Bone marrow (tissue), 2 donors: ENCODE measurements around the gene DFFA.
"Not testable (repeated sequence)": the region's sequence is repeated elsewhere in the genome, so short reads cannot be mapped to it uniquely, and the experiment has no call there.

Experiments
- DNase-seq, 2 donors: peaks; one replicate each; lab custom pipeline; 2025; lab: John Stamatoyannopoulos, UW

Gene DFFA

DNA sequence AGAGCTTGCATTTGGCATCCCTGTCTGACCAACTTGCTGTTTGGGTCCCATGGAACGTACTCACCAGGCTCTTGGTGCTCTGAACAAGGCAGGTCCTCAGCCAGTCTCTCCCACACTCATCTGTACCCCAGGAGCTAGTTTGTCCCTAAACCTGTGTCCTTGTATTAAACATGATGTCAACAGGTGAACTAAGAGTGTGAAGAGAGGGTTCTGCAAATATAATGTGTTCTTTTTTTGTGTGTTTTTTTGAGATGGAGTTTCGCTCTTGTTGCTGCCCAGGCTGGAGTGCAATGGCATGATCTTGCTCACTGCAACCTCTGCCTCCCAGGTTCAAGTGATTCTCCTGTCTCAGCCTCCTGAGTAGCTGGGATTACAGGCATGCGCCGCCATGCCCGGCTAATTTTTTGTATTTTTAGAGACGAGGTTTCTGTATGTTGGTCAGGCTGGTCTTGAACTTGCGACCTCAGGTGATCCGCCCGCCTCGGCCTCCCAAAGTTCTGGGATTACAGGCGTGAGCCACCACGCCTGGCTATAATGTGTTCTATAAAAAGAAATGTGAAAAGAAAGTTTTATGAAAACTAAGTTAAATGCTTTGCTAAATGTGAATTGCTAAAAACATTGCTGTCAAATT lies 33.8 kb upstream of the DFFA start:
- DNase-seq = not testable (repeated sequence)

GRCh38 chr1:10504249-10504648 lies 31.9 kb upstream of the DFFA start:
- no peak for DNase-seq

GRCh38 chr1:10502206-10502605 lies 29.9 kb upstream of the DFFA start:
- no peak for DNase-seq

DNA sequence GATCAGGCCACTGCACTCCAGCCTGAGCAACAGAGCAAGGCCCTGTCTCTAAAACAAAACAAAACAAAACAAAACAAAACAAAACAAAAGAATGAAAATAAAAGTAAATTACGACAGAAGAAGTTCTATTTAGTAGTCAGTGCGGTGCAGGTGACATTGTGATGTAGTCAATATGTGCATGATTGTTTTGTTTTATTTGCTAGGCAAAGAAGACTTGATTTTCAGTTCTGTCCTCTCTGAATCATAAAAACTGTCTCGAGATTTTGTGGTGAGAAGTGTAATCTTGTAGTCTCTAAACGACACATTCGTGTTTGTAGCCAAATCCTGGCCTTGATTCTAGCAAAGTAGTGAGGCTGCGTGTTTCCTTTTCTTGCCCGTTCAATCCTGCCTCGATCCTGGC lies 25.9 kb upstream of the DFFA start:
- DNase-seq = no peak

DNA sequence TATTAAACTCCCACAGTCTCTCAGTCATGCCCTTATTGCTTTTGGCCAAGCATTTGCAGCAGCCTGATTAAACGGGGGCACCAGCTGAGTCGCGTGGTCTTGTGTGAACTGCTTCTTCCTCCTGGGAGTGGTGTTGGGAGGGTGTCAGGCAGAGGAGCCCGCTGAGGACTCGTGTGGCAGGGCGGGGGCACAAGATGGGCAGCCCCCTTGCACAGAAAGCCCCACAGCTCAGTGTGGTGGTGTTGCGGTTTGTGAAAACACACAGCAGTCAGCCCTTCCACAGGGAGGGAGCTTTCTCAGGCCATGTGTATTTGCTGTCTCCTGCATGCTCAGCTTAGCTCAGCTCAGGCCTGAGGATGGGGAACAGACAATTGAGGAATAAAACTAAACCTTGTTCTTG lies 24.8 kb upstream of the DFFA start:
- no peak for DNase-seq

GRCh38 chr1:10495952-10496351 lies 23.6 kb upstream of the DFFA start:
- DNase-seq = no peak

DNA sequence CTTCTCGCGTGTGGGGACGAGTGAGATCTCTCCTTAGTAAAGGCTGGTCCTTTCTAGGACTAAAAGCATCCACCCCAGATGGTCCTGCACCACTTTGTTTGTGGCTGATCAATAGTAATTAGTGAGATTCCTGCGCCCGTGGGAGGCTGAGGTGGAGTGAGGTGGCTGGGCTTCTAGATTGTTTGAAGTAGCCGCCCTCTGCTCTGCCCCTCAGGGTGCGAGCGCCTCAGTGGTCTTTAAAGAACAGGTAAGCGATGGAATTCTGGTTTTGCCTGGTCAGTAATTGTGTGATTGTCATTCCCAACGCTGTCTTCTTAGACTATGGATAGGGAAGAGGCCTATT lies 23.1 kb upstream of the DFFA start:
- no peak for DNase-seq

GRCh38 chr1:10494754-10495474 lies 22.6 kb upstream of the DFFA start:
- DNase-seq = peak; percentile 67 to 83

DNA sequence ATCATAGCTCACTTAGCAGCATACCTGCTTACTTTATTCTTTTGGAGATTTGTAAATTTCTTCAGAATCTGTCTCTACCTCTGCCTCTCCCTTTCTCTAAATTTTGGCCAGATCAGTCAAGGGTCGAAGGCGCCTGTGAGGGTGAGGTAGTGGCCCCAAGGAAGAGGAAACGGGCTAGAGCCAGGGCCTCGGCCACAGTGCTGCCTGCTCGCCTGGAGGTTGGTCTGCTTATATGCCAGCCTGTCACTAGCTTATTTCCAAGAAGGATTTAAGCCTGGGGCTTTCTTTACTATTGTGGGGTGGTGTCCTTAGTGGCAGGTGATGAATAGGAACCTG lies 22.1 kb upstream of the DFFA start:
- no peak for DNase-seq

DNA sequence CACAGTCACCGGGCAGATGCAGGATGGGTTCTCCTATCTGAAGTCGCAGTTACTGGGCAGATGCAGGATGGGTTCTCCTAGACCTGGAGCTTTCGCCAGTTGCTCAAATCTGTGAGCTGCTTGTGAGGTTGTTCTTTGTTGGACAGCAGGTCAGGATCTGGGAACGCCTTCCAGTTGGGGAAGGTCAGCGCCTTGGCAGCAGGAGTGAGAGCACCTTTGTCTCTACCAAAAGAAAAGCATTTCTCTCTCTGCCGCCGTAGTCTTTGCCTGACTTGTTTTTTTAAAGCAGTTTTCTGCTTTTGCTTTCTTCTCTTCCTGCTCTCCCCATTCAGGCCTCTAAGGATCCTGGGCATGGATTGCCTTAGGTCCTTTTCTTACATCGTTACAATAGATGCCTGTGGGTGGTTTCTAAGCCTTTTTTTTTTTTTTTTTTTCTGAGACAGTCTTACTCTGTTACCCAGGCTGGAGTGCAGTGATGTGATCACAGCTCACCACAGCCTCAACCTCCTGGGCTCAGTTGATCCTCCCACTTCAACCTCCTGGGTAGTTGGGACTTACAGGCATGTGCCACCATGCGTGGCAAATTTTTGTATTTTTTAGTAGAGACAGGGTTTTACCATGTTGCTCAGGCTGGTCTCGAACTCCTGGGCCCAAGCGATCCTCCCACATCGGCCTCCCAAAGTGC lies 18.1 kb upstream of the DFFA start:
- DNase-seq = no peak

DNA sequence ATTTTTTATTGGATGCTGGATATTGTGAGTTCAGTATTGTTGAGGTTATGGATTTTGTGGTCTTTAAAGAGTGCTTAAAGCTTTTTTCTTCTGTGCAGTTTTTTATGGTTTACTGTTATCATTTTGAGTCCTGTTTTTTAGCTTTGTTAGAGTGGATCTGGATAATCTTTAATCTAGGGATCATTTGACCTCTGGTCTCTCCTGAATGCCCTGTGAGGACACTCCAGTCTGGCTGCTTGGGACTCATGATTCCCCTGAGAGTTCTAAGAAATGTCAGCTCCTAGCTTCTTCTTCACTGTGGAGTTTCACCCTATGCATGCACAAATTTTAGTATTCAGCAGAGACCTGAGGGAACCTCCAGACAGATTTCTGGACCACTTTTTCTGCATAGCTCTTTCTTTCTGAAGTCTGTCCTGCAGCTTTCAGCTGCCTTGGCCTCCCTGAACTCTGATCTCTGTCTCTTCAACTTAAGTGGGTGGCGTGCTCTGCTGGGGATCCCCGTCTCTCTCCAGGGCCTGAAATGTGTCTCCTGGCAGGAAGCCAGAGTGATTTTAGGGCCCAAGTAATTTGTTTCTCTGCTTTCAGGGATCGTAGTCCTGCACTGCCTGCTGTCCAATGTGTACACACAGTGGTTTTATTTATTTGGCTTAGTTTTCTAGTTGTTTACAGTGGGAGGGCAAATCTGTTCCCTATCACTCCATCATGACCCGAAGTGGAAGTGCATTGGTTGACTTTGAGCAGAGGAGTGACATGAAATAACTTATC lies 17.1 kb upstream of the DFFA start:
- DNase-seq = no peak

GRCh38 chr1:10484521-10484920 lies 12.2 kb upstream of the DFFA start:
- peak in 1 of 2 donors; percentile 18 for DNase-seq

GRCh38 chr1:10480614-10481013 lies 8.3 kb upstream of the DFFA start:
- no peak for DNase-seq

- no peak for DNase-seq
Observed at GRCh38 chr1:10479296-10479695, 7.0 kb upstream of the DFFA start.

DNA sequence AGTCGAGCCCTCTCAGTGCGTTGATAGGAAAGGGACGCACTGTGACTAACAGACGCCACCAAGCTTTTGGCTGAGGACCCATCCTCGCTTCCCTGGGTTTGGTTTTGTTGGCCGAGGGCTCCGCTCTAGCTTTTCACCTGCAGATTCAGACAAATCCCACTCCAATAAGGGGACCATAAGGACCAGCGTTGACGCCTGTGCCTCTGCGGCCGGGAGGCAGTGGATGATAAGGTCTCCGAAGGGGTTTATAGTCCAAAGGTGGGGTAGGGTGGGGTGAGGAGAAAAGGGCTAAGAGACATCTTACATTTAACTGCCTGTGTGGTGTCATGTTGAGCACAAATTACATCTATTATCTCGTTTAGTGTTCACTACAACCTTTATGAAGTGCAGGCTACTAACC lies 3.2 kb upstream of the DFFA start:
- no peak for DNase-seq

DNA sequence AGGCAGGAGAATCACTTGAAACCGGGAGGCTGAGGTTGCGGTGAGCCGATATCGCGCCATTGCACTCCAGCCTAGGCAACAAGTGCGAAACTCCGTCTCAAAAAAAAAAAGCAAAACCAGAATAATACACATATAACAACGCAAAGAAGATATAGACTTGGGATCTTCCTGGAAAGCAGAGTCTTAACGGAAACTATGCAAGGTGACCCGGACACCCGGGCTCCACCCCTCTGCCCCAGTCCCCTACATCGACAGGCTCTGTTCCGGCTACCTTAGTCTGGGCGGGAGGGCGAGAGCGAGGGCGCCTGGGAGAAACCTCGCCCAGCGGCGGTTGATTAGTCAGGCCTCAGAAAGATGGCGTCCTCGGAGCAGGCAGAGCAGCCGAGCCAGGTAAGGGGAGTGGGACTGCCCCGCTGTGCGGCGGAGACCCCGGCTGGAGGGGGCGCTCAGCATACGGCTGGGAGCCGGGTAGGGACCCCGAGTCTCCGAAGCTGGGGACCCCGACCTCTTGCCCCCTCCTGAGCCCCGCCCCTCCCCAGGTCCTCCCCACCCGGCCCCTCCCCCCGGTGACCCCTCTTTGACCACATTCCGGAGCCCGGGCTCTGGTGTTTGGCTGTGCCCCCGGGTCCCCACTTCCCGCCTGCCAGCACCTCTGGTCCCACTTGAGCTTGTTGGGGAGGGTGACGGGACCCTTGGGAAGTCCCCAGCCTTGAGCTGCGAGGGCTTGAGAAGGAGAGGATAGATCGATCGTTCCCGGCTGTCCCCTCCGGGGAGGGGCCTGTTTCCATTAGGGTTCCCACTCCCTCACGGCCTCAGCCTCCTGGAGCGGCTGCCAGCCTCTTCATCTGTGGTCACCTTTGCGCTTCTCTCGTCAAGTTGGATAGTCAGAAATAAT lies 2.5 kb upstream of the DFFA start, which contains the start of gene PEX14:
TSS of gene PEX14 (plus strand) at position 338 of the 895 bp plus-strand sequence. CDS start at position 355, 17 bp downstream.
- peak; percentile 46 to 80 for DNase-seq

GRCh38 chr1:10474309-10474612 lies 1.9 kb upstream of the DFFA start:
- DNase-seq = not testable (repeated sequence)

- no peak for DNase-seq
Observed at GRCh38 chr1:10473145-10473765, 926 bp upstream of the DFFA start.

- DNase-seq = no peak
Observed at GRCh38 chr1:10471411-10472219, 714 bp downstream of the DFFA start.

- no peak for DNase-seq
Observed at GRCh38 chr1:10470043-10470442, 2.3 kb downstream of the DFFA start.
